Measurements from ENCODE around the gene SHISA5. TPM values are rescaled to one million over a fixed set of nuclear protein-coding genes. Genes with fewer than 3 reads are reported as not detected.

SHISA5 gene
- total RNA-seq, 6 experiments from 2014 or later = 76.3 to 118 (median 101) TPM

- WGBS (ENCODE audit: insufficient coverage, low coverage, low lambda C conversion rate, missing lambda C conversion rate) = 9% methylated on average over 6 of the region's 6 CpGs
- intact Hi-C loops (cut with DNase I) = no loop called here
- ATAC-seq (no peak), DNase-seq (no peak)
- Histone ChIP-seq H3K36me3 (peaks cover 0 to 27% (median 2%) of the 10 kb centered on the region in 4 donors), H3K27ac (peak overlapping the region; percentile 69 to 84 (median 73)), H3K4me3 (peak overlapping the region; percentile 72 to 96 (median 79)), H3K27me3 (no peaks in the 10 kb centered on the region), H3K9me3 (no peaks in the 10 kb centered on the region), H3K4me1 (peaks cover 0 to 23% (median 8%) of the 10 kb centered on the region in 4 donors)
- TF ChIP-seq POLR2A (IDR thresholded peaks at IDR 0.05) (no peak), CTCF (IDR thresholded peaks at IDR 0.05) (no peak)
These were observed 57.9 kb downstream of the SHISA5 start for GRCh38 chr3:48446043-48446424.

- DNase-seq = no peak
- H3K4me1 ChIP-seq = peaks cover 0 to 25% (median 8%) of the 10 kb centered on the region in 4 donors
These were observed 58.6 kb downstream of the SHISA5 start for GRCh38 chr3:48445277-48445882.

GRCh38 chr3:48441940-48442339 is 62.0 kb downstream of the SHISA5 start:
- Histone ChIP-seq H3K4me1 (peaks cover 0 to 25% (median 4%) of the 10 kb centered on the region in 4 donors), H3K9me3 (no peaks in the 10 kb centered on the region), H3K27me3 (no peaks in the 10 kb centered on the region), H3K36me3 (peaks cover 0 to 26% (median under 1%) of the 10 kb centered on the region in 4 donors), H3K4me3 (no peak overlapping the region), H3K27ac (no peak overlapping the region)
- TF ChIP-seq POLR2A (IDR thresholded peaks at IDR 0.05) (no peak), CTCF (IDR thresholded peaks at IDR 0.05) (no peak)
- WGBS (ENCODE audit: insufficient coverage, low coverage, low lambda C conversion rate, missing lambda C conversion rate) = 47% methylated on average over 6 of the region's 6 CpGs
- intact Hi-C loops (cut with DNase I) = no loop called here
- DNase-seq (no peak), ATAC-seq (no peak)

More at GRCh38 chr3:48445277-48445882, 58.6 kb downstream of the SHISA5 start:
- Histone ChIP-seq H3K9me3 (no peaks in the 10 kb centered on the region), H3K27me3 (no peaks in the 10 kb centered on the region), H3K4me3 (no peak overlapping the region), H3K36me3 (peaks cover 0 to 26% (median under 1%) of the 10 kb centered on the region in 4 donors), H3K27ac (no peak overlapping the region)
- WGBS (ENCODE audit: insufficient coverage, low coverage, low lambda C conversion rate, missing lambda C conversion rate) = 69% methylated on average over 5 of the region's 6 CpGs
- intact Hi-C loops (cut with DNase I) = no loop called here
- TF ChIP-seq CTCF (IDR thresholded peaks at IDR 0.05) = no peak
- no peak for TF ChIP-seq POLR2A (IDR thresholded peaks at IDR 0.05)
- ATAC-seq = no peak

GRCh38 chr3:48440590-48440958 is 63.4 kb downstream of the SHISA5 start:
- 0% methylated on average over 13 of the region's 21 CpGs for WGBS (ENCODE audit: insufficient coverage, low coverage, low lambda C conversion rate, missing lambda C conversion rate)
- no peak for DNase-seq
- Histone ChIP-seq H3K4me1 (peaks cover 0 to 18% (median 4%) of the 10 kb centered on the region in 4 donors), H3K27ac (peak overlapping the region; percentile 78 to 83 (median 78)), H3K36me3 (peaks cover 0 to 26% (median under 1%) of the 10 kb centered on the region in 4 donors), H3K9me3 (no peaks in the 10 kb centered on the region), H3K4me3 (peak overlapping the region; percentile 72 to 86 (median 75)), H3K27me3 (no peaks in the 10 kb centered on the region)
- intact Hi-C loops (cut with DNase I) = no loop called here
- peak; percentile 3 to 7 (median 4) for ATAC-seq
- TF ChIP-seq CTCF (IDR thresholded peaks at IDR 0.05) = no peak
- no peak for TF ChIP-seq POLR2A (IDR thresholded peaks at IDR 0.05)

Measured in right lobe of liver (tissue), 6 donors.